Measurements from ENCODE around the gene TSPAN1. TPM values are rescaled to one million over a fixed set of nuclear protein-coding genes. Genes with fewer than 3 reads are reported as not detected.

Gene TSPAN1
- total RNA-seq, 4 donors from 2014 or later: 1.0 to 11.0 (median 1.7) TPM

DNA sequence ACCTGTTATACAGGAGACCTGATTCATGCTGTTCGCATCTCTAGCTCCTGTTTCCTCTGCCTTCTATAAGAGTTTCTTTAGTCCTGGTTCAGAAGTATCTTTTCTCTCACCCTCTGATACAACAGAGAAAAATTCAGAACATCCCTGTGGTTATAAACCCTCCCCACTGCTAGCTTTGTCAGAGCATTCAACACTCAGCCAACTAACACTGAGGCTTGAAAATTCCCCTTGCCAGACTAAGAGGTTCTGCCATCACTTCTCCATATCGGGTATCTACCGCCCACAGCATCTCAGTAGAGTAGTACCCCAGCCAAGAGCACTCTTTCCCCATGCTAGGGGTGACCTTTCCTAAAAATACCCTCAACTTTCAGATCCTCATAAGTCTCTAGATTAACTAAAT is 22.9 kb upstream of the TSPAN1 start:
- no peak for TF ChIP-seq POLR2AphosphoS5 (IDR thresholded peaks at IDR 0.05)
- TF ChIP-seq POLR2A (IDR thresholded peaks at IDR 0.05): no peak
- TF ChIP-seq EP300 (IDR thresholded peaks at IDR 0.05): no peak
- TF ChIP-seq CTCF (IDR thresholded peaks at IDR 0.05): no peak
- Histone ChIP-seq H3K4me3 (no peak overlapping the region), H3K27me3 (no peaks in the 10 kb centered on the region), H3K4me1 (no peaks in the 10 kb centered on the region), H3K36me3 (no peaks in the 10 kb centered on the region), H3K27ac (no peak overlapping the region), H3K9me3 (no peaks in the 10 kb centered on the region)
- no peak for ATAC-seq
- WGBS, 2 donors (ENCODE audit: low coverage in 1 of 2): 79 to 84% methylated on average over 3 of the region's 3 CpGs

- ATAC-seq: no peak
- Histone ChIP-seq H3K9me3 (no peaks in the 10 kb centered on the region), H3K27me3 (no peaks in the 10 kb centered on the region), H3K27ac (no peak overlapping the region), H3K4me3 (no peak overlapping the region), H3K36me3 (no peaks in the 10 kb centered on the region), H3K4me1 (no peaks in the 10 kb centered on the region)
- WGBS, 2 donors (ENCODE audit: low coverage in 1 of 2): 100% methylated on average over 1 of the region's 1 CpG; no CpG with 5 or more reads in 1 of the 2 donors
- TF ChIP-seq CTCF (IDR thresholded peaks at IDR 0.05) (no peak), POLR2A (IDR thresholded peaks at IDR 0.05) (no peak), POLR2AphosphoS5 (IDR thresholded peaks at IDR 0.05) (no peak), EP300 (IDR thresholded peaks at IDR 0.05) (no peak)
Observed at GRCh38 chr1:46153228-46153627, 21.7 kb upstream of the TSPAN1 start.

DNA sequence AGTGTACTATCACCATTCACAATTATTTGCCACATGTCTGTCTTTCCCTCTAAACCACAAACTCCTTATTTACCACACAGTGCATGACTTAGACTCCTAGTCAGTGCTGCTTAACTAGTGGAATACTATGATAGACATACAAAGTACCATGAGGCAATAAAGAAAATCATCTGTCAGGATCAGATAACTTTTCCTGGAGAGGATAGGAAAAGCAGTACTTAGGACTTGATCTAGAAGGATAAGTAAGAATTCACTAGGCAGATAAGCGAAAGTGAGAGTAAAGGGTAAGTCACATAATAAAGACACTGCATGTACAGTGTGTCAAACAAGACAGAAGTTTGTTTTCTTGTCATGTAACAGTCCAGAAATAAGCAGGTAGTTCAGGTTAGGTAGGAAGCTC is 21.2 kb upstream of the TSPAN1 start:
- ATAC-seq: no peak
- H3K4me3 ChIP-seq: no peak overlapping the region
- H3K27ac ChIP-seq: no peak overlapping the region
- 70 to 100% methylated on average over 1 of the region's 1 CpG for WGBS, 2 donors (ENCODE audit: low coverage in 1 of 2)
- H3K4me1 ChIP-seq: no peaks in the 10 kb centered on the region
- H3K36me3 ChIP-seq: no peaks in the 10 kb centered on the region
- H3K27me3 ChIP-seq: no peaks in the 10 kb centered on the region
- TF ChIP-seq EP300 (IDR thresholded peaks at IDR 0.05) (no peak), POLR2A (IDR thresholded peaks at IDR 0.05) (no peak), CTCF (IDR thresholded peaks at IDR 0.05) (no peak), POLR2AphosphoS5 (IDR thresholded peaks at IDR 0.05) (no peak)
- H3K9me3 ChIP-seq: no peaks in the 10 kb centered on the region

DNA sequence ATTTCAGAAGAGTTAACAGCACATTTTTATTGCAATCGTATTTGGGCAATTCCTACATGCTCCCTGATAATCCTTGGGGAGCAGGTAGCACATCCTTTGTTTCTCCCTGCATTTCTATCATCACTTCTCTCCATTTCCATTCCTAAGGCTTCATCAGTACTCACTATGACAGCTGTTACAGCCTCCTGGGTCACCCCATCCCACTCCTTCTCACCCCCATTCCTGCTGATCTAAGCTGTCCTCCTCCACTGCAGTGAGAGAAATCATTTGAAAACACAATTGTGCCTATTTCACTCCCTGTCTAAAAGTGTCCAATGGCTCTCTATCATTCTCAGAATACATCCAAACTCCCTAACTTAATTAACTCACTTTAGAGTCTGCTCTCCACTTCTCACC is 17.0 kb upstream of the TSPAN1 start:
- WGBS, 2 donors (ENCODE audit: low coverage in 1 of 2): 100% methylated on average over 1 of the region's 1 CpG
- no peak for TF ChIP-seq POLR2AphosphoS5 (IDR thresholded peaks at IDR 0.05)
- TF ChIP-seq CTCF (IDR thresholded peaks at IDR 0.05): no peak
- no peak for TF ChIP-seq POLR2A (IDR thresholded peaks at IDR 0.05)
- TF ChIP-seq EP300 (IDR thresholded peaks at IDR 0.05): no peak
- Histone ChIP-seq H3K4me3 (no peak overlapping the region), H3K27me3 (no peaks in the 10 kb centered on the region), H3K9me3 (no peaks in the 10 kb centered on the region), H3K36me3 (no peaks in the 10 kb centered on the region), H3K4me1 (no peaks in the 10 kb centered on the region), H3K27ac (no peak overlapping the region)
- no peak for ATAC-seq

- WGBS, 2 donors (ENCODE audit: low coverage in 1 of 2): 94 to 96% methylated on average over 10 to 12 of the region's 13 CpGs
- Histone ChIP-seq H3K4me1 (no peaks in the 10 kb centered on the region), H3K9me3 (no peaks in the 10 kb centered on the region), H3K27ac (no peak overlapping the region), H3K27me3 (no peaks in the 10 kb centered on the region), H3K4me3 (no peak overlapping the region), H3K36me3 (no peaks in the 10 kb centered on the region)
- ATAC-seq: no peak
- TF ChIP-seq POLR2A (IDR thresholded peaks at IDR 0.05) (no peak), CTCF (IDR thresholded peaks at IDR 0.05) (no peak), EP300 (IDR thresholded peaks at IDR 0.05) (no peak), POLR2AphosphoS5 (IDR thresholded peaks at IDR 0.05) (no peak)
Observed at GRCh38 chr1:46158312-46159281, 16.3 kb upstream of the TSPAN1 start.

Measured in gastroesophageal sphincter (tissue), 4 donors.